Hepatocyte (in vitro differentiated cells): ENCODE results near the gene PRKCSH. TPM values are rescaled to one million over a fixed set of nuclear protein-coding genes. Genes with fewer than 3 reads are reported as not detected.

Experiments
- DNase-seq: peaks from one replicate; pipeline ENCODE4 v3.0.0-alpha.2; 2016; ENCODE audit warnings: low spot score
- H2AFZ ChIP-seq: fragments of 200-600 bp; sonication (generic); 2 replicates; pipeline ENCODE4 v1.6.0; 2016; ENCODE audit warnings: antibody characterized with exemption, mild to moderate bottlenecking
- H3K27ac ChIP-seq: fragments of 200-600 bp; sonication (generic); 2 replicates; pipeline ENCODE4 v1.5.1; 2016; ENCODE audit warnings: mild to moderate bottlenecking
- H3K27me3 ChIP-seq: fragments of 200-600 bp; sonication (generic); 2 replicates; pipeline ENCODE4 v1.6.1; 2016
- H3K36me3 ChIP-seq: fragments of 200-600 bp; sonication (generic); replicated peaks from 2 replicates; pipeline ENCODE4 v1.5.1; 2016; ENCODE audit warnings: low read depth; ENCODE audit not compliant: insufficient read depth
- H3K4me1 ChIP-seq: fragments of 200-600 bp; sonication (generic); 2 replicates; pipeline ENCODE4 v1.5.1; 2016; ENCODE audit warnings: mild to moderate bottlenecking, moderate library complexity; ENCODE audit not compliant: insufficient read depth
- H3K4me2 ChIP-seq: fragments of 200-600 bp; sonication (generic); 2 replicates; pipeline ENCODE4 v1.6.0; 2016
- H3K4me3 ChIP-seq: fragments of 200-600 bp; sonication (generic); 2 replicates; pipeline ENCODE4 v1.5.1; 2016; ENCODE audit warnings: mild to moderate bottlenecking
- H3K79me2 ChIP-seq: fragments of 200-600 bp; sonication (generic); 2 replicates; pipeline ENCODE4 v1.6.0; 2017; ENCODE audit warnings: mild to moderate bottlenecking
- H3K9me2 ChIP-seq: fragments of 200-600 bp; sonication (generic); replicated peaks from 2 replicates; pipeline ENCODE4 v1.6.0; 2017; ENCODE audit warnings: mild to moderate bottlenecking; ENCODE audit not compliant: insufficient read depth
- H3K9me3 ChIP-seq: fragments of 200-600 bp; sonication (generic); 2 replicates; pipeline ENCODE4 v1.5.1; 2016; ENCODE audit warnings: low read depth, mild to moderate bottlenecking
- H4K20me1 ChIP-seq: fragments of 200-600 bp; sonication (generic); 2 replicates; pipeline ENCODE4 v1.6.0; 2016; ENCODE audit warnings: mild to moderate bottlenecking; ENCODE audit not compliant: insufficient read depth, poor library complexity, severe bottlenecking
- CTCF ChIP-seq: fragments of 200-600 bp; sonication (generic); IDR thresholded peaks from 2 replicates; pipeline ENCODE4 v1.5.1; 2016; ENCODE audit warnings: antibody characterized with exemption, mild to moderate bottlenecking; ENCODE audit not compliant: poor library complexity
- EZH2 ChIP-seq: fragments of 200-600 bp; sonication (generic); IDR thresholded peaks from 2 replicates; pipeline ENCODE4 v1.6.1; 2016; ENCODE audit warnings: antibody characterized with exemption, mild to moderate bottlenecking, borderline replicate concordance
- EZH2phosphoT487 ChIP-seq: fragments of 200-600 bp; sonication (generic); IDR thresholded peaks from one replicate; pipeline ENCODE4 v1.6.1; 2018; ENCODE audit warnings: antibody characterized with exemption, mild to moderate bottlenecking, low read depth, moderate library complexity; ENCODE audit not compliant: unreplicated experiment, severe bottlenecking
- WGBS: methylation state at CpG from one replicate; pipeline ENCODE4 v1.1.6; 2016; ENCODE audit warnings: low lambda C conversion rate; ENCODE audit errors: missing lambda C conversion rate; 5-methylcytosine and 5-hydroxymethylcytosine counted together
- polyA plus RNA-seq: library from polyadenylated mRNA; unstranded; fragments of >200 nt; fragmentation: Nextera tagmentation; extraction: Ambion mirVana; gene quantifications from 2 replicates; pipeline ENCODE4 v1.2.1, GENCODE V29; 2016
- total RNA-seq: library from RNA; depleted of rRNA; stranded (reverse); fragments of >200 nt; gene quantifications from 2 replicates; pipeline ENCODE4 v1.2.3, GENCODE V29; 2014

Gene PRKCSH
- total and polyA plus RNA-seq, 2 experiments from 2014 or later: 85.1 to 251 TPM

- no peak overlapping the region for H2AFZ ChIP-seq
- no peak for DNase-seq
- H3K4me3 ChIP-seq: no peak overlapping the region
- H3K36me3 ChIP-seq: no peaks in the 10 kb centered on the region
- H4K20me1 ChIP-seq: no peaks in the 10 kb centered on the region
- no peak overlapping the region for H3K27ac ChIP-seq
- H3K9me3 ChIP-seq: no peaks in the 10 kb centered on the region
- peaks cover 6% of the 10 kb centered on the region for H3K79me2 ChIP-seq
- H3K4me2 ChIP-seq: no peak overlapping the region
- peaks cover 2% of the 10 kb centered on the region for H3K27me3 ChIP-seq
- H3K9me2 ChIP-seq: no peaks in the 10 kb centered on the region
- no peak for TF ChIP-seq CTCF
- no peak for TF ChIP-seq EZH2
- no peak for TF ChIP-seq EZH2phosphoT487
- 95% methylated on average over 17 of the region's 17 CpGs for WGBS
- peaks cover 13% of the 10 kb centered on the region for H3K4me1 ChIP-seq
Measured at GRCh38 chr19:11416346-11417052, 18.9 kb upstream of the PRKCSH start.

GRCh38 chr19:11418094-11418548, 17.3 kb upstream of the PRKCSH start:
- H3K4me2 ChIP-seq: peak overlapping the region; percentile 91
- H2AFZ ChIP-seq: peak overlapping the region; percentile 76

GRCh38 chr19:11418549-11419506, 16.6 kb upstream of the PRKCSH start, which contains the start of gene RGL3:
TSS of gene RGL3 (minus strand) at chr19:11419314. CDS start at chr19:11419278, 36 bp downstream.
- peak within 1 kb of the TSS; percentile 91 for H3K4me2 ChIP-seq
- peak; percentile 77 for TF ChIP-seq EZH2
- no peak for TF ChIP-seq EZH2phosphoT487
- peak; percentile 5 for TF ChIP-seq CTCF
- no peaks in the 10 kb centered on the region for H4K20me1 ChIP-seq
- no peaks in the 10 kb centered on the region for H3K9me2 ChIP-seq
- peaks cover 21% of the 10 kb centered on the region for H3K4me1 ChIP-seq
- H3K4me3 ChIP-seq: peak within 1 kb of the TSS; percentile 62
- peaks cover 5% of the 10 kb centered on the region for H3K27me3 ChIP-seq
- peaks cover 6% of the 10 kb centered on the region for H3K79me2 ChIP-seq
- peak within 1 kb of the TSS; percentile 76 for H2AFZ ChIP-seq
- peak within 1 kb of the TSS; percentile 91 for H3K27ac ChIP-seq
- H3K36me3 ChIP-seq: no peaks in the 10 kb centered on the region
- 3% methylated on average over 42 of the region's 72 CpGs for whole genome bisulfite sequencing
- no peaks in the 10 kb centered on the region for H3K9me3 ChIP-seq
- peak; percentile 83 for DNase-seq

More at GRCh38 chr19:11418094-11418548, 17.3 kb upstream of the PRKCSH start:
- Histone ChIP-seq H3K79me2 (peaks cover 6% of the 10 kb centered on the region), H3K4me3 (peak overlapping the region; percentile 62), H3K9me2 (no peaks in the 10 kb centered on the region), H3K9me3 (no peaks in the 10 kb centered on the region), H3K27ac (peak overlapping the region; percentile 91), H4K20me1 (no peaks in the 10 kb centered on the region), H3K27me3 (peaks cover 5% of the 10 kb centered on the region), H3K36me3 (no peaks in the 10 kb centered on the region), H3K4me1 (peaks cover 21% of the 10 kb centered on the region)
- DNase-seq: no peak
- TF ChIP-seq CTCF (no peak), EZH2 (no peak), EZH2phosphoT487 (no peak)
- 3% methylated on average over 8 of the region's 16 CpGs for WGBS
